GM10847 (cell line): Measurements from ENCODE around the gene CALHM6.

Experiments
- POLR2A ChIP-seq: IDR thresholded peaks from 2 replicates; pipeline ENCODE4 v1.6.1; 2011; ENCODE audit not compliant: insufficient read length; ENCODE audit errors: extremely low read depth

The CALHM6 gene

GRCh38 chr6:116456927-116457326 lies 4.2 kb upstream of the CALHM6 start:
- no peak for TF ChIP-seq POLR2A

GRCh38 chr6:116458264-116458663 lies 2.9 kb upstream of the CALHM6 start:
- no peak for TF ChIP-seq POLR2A

- TF ChIP-seq POLR2A: no peak
Observed at GRCh38 chr6:116459927-116460326, 1.2 kb upstream of the CALHM6 start.

- no peak for TF ChIP-seq POLR2A
Observed at GRCh38 chr6:116461932-116462885, 1.0 kb downstream of the CALHM6 start.

GRCh38 chr6:116463301-116463700 lies 2.1 kb downstream of the CALHM6 start:
- no peak for TF ChIP-seq POLR2A

- no peak for TF ChIP-seq POLR2A
Observed at GRCh38 chr6:116465246-116465645, 4.1 kb downstream of the CALHM6 start.

- TF ChIP-seq POLR2A: no peak
Observed at GRCh38 chr6:116467096-116467495, 5.9 kb downstream of the CALHM6 start.

GRCh38 chr6:116467514-116467913 lies 6.3 kb downstream of the CALHM6 start:
- TF ChIP-seq POLR2A: no peak

- no peak for TF ChIP-seq POLR2A
Observed at GRCh38 chr6:116468293-116468692, 7.1 kb downstream of the CALHM6 start.

- no peak for TF ChIP-seq POLR2A
Observed at GRCh38 chr6:116471531-116471930, 10.4 kb downstream of the CALHM6 start.

GRCh38 chr6:116472706-116473105 lies 11.5 kb downstream of the CALHM6 start:
- no peak for TF ChIP-seq POLR2A

GRCh38 chr6:116475141-116475540 lies 14.0 kb downstream of the CALHM6 start:
- no peak for TF ChIP-seq POLR2A

GRCh38 chr6:116476002-116476678 lies 15.0 kb downstream of the CALHM6 start:
- no peak for TF ChIP-seq POLR2A

GRCh38 chr6:116482780-116483179 lies 21.6 kb downstream of the CALHM6 start:
- no peak for TF ChIP-seq POLR2A

- TF ChIP-seq POLR2A: no peak
Observed at GRCh38 chr6:116483616-116484015, 22.4 kb downstream of the CALHM6 start.

GRCh38 chr6:116485559-116486184 lies 24.5 kb downstream of the CALHM6 start:
- TF ChIP-seq POLR2A: no peak
